Hematopoietic multipotent progenitor cell treated with erythropoietin and hydrocortisone succinate and interleukin-3 and kit ligand, for 4 days (in vitro differentiated cells): ENCODE measurements around the gene TSC2.
"Not testable (repeated sequence)": the region's sequence is repeated elsewhere in the genome, so short reads cannot be mapped to it uniquely, and the experiment has no call there.

Experiments used
- DNase-seq: peaks from one replicate; pipeline ENCODE4 v3.0.0-alpha.2; 2015

The TSC2 gene

GRCh38 chr16:2107121-2107790, 59.5 kb downstream of the TSC2 start:
- not testable (repeated sequence) for DNase-seq

- DNase-seq, result not testable (repeated sequence)
These were observed 60.0 kb downstream of the TSC2 start for GRCh38 chr16:2107791-2108125.

- not testable (repeated sequence) for DNase-seq
These were observed 60.9 kb downstream of the TSC2 start for GRCh38 chr16:2108446-2109270.

GRCh38 chr16:2109271-2109580, 61.4 kb downstream of the TSC2 start:
- not testable (repeated sequence) for DNase-seq

- not testable (repeated sequence) for DNase-seq
These were observed 62.1 kb downstream of the TSC2 start for GRCh38 chr16:2109872-2110271.

GRCh38 chr16:2110332-2111008, 62.7 kb downstream of the TSC2 start:
- not testable (repeated sequence) for DNase-seq

- not testable (repeated sequence) for DNase-seq
These were observed 63.2 kb downstream of the TSC2 start for GRCh38 chr16:2111009-2111353.

GRCh38 chr16:2111412-2112335, 63.9 kb downstream of the TSC2 start:
- DNase-seq, result not testable (repeated sequence)

GRCh38 chr16:2112539-2113106, 64.8 kb downstream of the TSC2 start:
- not testable (repeated sequence) for DNase-seq

GRCh38 chr16:2114225-2114624, 66.4 kb downstream of the TSC2 start:
- DNase-seq, result not testable (repeated sequence)

- DNase-seq, result not testable (repeated sequence)
These were observed 67.3 kb downstream of the TSC2 start for GRCh38 chr16:2114885-2115590.

GRCh38 chr16:2115591-2115973, 67.8 kb downstream of the TSC2 start:
- DNase-seq, result no peak

GRCh38 chr16:2116428-2116827, 68.6 kb downstream of the TSC2 start:
- DNase-seq, result not testable (repeated sequence)

- not testable (repeated sequence) for DNase-seq
These were observed 69.6 kb downstream of the TSC2 start for GRCh38 chr16:2117341-2117740.

GRCh38 chr16:2117960-2118722, 70.4 kb downstream of the TSC2 start:
- not testable (repeated sequence) for DNase-seq

GRCh38 chr16:2121325-2121724, 73.5 kb downstream of the TSC2 start:
- peak; percentile 69 for DNase-seq

- no peak for DNase-seq
These were observed 74.1 kb downstream of the TSC2 start for GRCh38 chr16:2121853-2122252.

GRCh38 chr16:2122429-2122828, 74.6 kb downstream of the TSC2 start:
- DNase-seq, result no peak

- DNase-seq, result not testable (repeated sequence)
These were observed 75.3 kb downstream of the TSC2 start for GRCh38 chr16:2122934-2123683.

GRCh38 chr16:2123706-2124376, 76.1 kb downstream of the TSC2 start:
- not testable (repeated sequence) for DNase-seq
